Brain microvascular endothelial cell (primary cell): ENCODE results near the gene STAG1.

Experiments
- DNase-seq: peaks from one replicate; pipeline ENCODE4 v3.0.0-alpha.2; 2020
- H3K27ac ChIP-seq: fragments of 250-450 bp; sonication (Bioruptor Pico); 2 replicates; pipeline ENCODE4 v1.5.1; 2020; ENCODE audit warnings: mild to moderate bottlenecking, moderate library complexity
- H3K27me3 ChIP-seq: fragments of 250-450 bp; sonication (Bioruptor Pico); replicated peaks from 2 replicates; pipeline ENCODE4 v1.5.1; 2020; ENCODE audit warnings: mild to moderate bottlenecking
- H3K36me3 ChIP-seq: fragments of 250-450 bp; sonication (Bioruptor Pico); replicated peaks from 2 replicates; pipeline ENCODE4 v1.5.1; 2020; ENCODE audit warnings: mild to moderate bottlenecking
- H3K4me3 ChIP-seq: 2 replicates; pipeline ENCODE4 v1.5.1; 2011; ENCODE audit warnings: low read depth, mild to moderate bottlenecking, control low read depth, low read length, moderate library complexity
- in situ Hi-C: cut with HindIII; loops from 2 replicates; pipeline ENCODE4 v1.10.0; 2017; ENCODE audit warnings: low sequenced_read_pairs, low pct_ligation_motif_present
- TF ChIP-seq, protein P1 (sequence below): IDR thresholded peaks from 2 replicates; pipeline ENCODE4 v1.5.1; 2011; ENCODE audit warnings: low read depth, mild to moderate bottlenecking, moderate library complexity, low read length, control low read depth, inconsistent platforms; ENCODE audit errors: missing control alignments

STAG1 gene

DNA sequence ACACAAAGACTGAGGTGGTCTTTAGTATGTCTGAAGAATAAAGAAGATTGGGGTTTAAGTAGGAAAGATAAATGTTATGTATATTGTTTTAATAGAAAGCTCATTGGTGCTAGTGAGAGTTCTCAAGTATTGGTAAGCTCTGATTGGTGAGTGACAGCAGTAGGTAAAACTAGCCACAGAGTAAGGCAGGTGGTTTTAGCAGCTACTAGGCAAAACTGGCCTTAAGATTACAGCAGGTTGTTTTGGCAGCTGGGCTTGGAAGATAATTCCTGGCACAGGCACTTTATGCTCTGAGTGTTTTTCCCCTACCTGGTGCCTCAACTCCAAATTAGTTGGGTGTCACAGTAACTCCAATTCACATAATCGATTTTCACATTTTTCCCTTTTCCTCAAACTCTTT lies 66.3 kb downstream of the STAG1 start:
- TF ChIP-seq, protein P1, sequence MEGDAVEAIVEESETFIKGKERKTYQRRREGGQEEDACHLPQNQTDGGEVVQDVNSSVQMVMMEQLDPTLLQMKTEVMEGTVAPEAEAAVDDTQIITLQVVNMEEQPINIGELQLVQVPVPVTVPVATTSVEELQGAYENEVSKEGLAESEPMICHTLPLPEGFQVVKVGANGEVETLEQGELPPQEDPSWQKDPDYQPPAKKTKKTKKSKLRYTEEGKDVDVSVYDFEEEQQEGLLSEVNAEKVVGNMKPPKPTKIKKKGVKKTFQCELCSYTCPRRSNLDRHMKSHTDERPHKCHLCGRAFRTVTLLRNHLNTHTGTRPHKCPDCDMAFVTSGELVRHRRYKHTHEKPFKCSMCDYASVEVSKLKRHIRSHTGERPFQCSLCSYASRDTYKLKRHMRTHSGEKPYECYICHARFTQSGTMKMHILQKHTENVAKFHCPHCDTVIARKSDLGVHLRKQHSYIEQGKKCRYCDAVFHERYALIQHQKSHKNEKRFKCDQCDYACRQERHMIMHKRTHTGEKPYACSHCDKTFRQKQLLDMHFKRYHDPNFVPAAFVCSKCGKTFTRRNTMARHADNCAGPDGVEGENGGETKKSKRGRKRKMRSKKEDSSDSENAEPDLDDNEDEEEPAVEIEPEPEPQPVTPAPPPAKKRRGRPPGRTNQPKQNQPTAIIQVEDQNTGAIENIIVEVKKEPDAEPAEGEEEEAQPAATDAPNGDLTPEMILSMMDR: no peak
- Histone ChIP-seq H3K4me3 (no peak overlapping the region), H3K27me3 (no peaks in the 10 kb centered on the region), H3K36me3 (no peaks in the 10 kb centered on the region), H3K27ac (no peak overlapping the region)
- in situ Hi-C loops: no loop called here
- DNase-seq: no peak

DNA sequence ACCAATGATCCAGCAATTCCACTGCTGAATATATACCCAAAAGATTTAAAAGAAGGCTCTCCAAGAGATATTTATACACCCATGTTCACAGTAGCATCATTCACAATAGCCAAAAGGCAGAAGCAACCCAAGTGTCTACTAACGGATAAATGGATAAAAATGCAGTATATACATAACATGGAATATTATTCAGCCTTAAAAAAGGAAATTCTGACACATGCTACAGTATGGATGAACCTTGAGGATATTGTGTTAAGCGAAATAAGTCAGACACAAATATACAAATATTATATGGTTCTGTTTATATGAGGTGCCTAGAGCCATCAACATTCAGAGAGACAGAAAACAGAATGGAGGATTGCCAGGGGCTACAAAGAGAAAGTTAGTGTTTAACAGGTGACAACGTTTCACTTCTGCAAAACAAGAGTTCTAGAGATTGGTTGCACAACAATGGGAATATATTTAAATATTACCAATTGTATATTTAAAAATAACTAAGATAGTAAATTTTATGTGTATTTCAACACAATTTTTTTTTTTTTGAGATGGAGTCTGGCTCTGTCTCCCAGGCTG lies 69.4 kb downstream of the STAG1 start:
- DNase-seq: no peak
- in situ Hi-C loops: no loop called here
- no peak overlapping the region for H3K27ac ChIP-seq
- TF ChIP-seq, protein P1: no peak
- H3K4me3 ChIP-seq: no peak overlapping the region
- H3K36me3 ChIP-seq: no peaks in the 10 kb centered on the region
- H3K27me3 ChIP-seq: no peaks in the 10 kb centered on the region

DNA sequence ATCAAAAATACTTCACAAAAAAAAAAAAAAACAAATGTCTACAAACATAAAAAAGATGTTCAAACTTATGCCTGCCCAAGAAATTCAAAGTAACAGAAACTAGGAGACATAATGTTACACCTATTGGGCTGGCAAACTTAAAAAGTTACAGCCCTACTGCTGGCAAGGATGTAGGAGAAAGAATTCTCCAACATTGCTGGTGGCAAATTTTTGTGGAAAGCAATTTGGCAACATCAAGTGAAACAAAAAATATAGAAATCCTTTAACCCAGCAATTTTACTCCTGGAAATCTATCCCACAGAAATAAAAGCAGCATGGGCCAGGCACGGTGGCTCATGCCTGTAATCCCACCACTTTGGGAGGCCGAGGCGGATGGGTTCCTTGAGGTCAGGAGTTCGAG lies 73.2 kb downstream of the STAG1 start:
- no peaks in the 10 kb centered on the region for H3K27me3 ChIP-seq
- no peak for DNase-seq
- no peaks in the 10 kb centered on the region for H3K36me3 ChIP-seq
- TF ChIP-seq, protein P1: no peak
- in situ Hi-C loops: no loop called here
- H3K4me3 ChIP-seq: no peak overlapping the region
- no peak overlapping the region for H3K27ac ChIP-seq

DNA sequence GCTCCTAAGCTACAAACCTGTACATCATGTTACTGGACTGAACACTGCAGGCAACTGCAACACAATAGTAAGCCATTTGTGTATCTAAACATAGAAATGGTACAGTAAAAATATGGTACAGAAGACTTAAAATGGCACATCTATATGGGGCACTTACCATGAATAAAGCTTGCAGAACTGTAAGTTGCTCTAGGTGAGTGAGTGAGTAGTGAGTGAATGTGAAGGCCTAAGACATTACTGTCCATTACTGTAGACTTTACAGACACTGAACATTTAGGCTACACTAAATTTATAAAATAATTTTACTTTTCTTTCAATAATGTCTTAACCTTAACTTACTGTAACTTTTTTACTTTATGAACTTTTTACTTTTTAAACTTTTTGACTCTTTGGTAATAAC lies 76.2 kb downstream of the STAG1 start:
- H3K36me3 ChIP-seq: no peaks in the 10 kb centered on the region
- in situ Hi-C loops: no loop called here
- no peak overlapping the region for H3K4me3 ChIP-seq
- no peak for DNase-seq
- TF ChIP-seq, protein P1: no peak
- H3K27ac ChIP-seq: no peak overlapping the region
- no peaks in the 10 kb centered on the region for H3K27me3 ChIP-seq

DNA sequence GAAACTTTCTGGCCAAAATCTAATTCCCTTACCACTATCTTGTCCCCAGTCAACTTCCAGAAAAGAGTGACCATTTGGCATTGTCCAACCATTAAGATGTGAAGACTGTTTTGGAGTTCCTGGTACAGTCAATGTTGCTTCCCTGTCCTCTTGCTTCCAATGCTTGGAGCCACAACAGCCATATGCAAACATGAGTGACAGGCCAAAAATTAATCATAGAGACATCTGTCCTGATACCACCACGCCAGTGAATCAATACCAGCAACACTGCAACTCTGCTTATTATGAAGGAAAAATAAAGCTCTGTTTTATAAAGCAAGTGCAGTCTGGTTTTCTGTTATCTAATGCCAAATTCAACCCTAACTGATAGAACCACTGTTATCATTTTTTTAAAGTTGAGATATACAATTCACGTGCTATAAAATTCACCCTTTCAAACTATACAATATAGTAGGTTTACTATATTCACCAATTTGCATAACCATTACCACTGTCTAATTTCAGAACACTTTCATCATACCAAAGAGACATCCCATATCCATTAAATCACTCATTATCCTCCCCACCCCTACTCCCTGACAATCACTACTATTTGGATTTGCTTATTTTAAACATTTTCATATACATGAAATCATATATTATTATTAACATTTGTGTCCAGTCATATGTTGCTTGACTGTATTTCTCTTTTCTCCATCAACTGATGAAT lies 76.9 kb downstream of the STAG1 start:
- in situ Hi-C loops: no loop called here
- no peak overlapping the region for H3K27ac ChIP-seq
- TF ChIP-seq, protein P1: no peak
- DNase-seq: no peak
- H3K36me3 ChIP-seq: no peaks in the 10 kb centered on the region
- no peak overlapping the region for H3K4me3 ChIP-seq
- H3K27me3 ChIP-seq: no peaks in the 10 kb centered on the region

DNA sequence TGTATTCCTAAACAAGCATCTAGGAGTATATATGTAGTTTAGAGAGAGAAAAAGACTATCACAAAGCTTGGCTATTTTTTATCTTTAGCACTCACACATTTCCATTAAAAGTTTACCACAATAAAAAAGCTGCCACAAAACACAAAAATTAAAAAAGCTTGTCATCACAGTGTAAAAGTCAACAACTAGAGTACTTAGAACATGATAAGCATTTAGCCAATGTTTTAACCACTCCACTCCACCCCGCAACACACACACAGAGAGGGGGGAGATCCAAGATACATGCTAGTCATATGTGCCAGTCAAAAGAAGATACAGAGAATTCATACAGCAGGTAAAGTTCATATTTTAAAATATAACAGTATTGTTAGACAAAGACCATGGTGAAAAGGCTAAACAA lies 79.7 kb downstream of the STAG1 start:
- H3K4me3 ChIP-seq: no peak overlapping the region
- in situ Hi-C loops: no loop called here
- TF ChIP-seq, protein P1: no peak
- H3K36me3 ChIP-seq: no peaks in the 10 kb centered on the region
- H3K27ac ChIP-seq: no peak overlapping the region
- no peaks in the 10 kb centered on the region for H3K27me3 ChIP-seq
- DNase-seq: no peak
